Gastrocnemius medialis (tissue), 4 donors: ENCODE data around the gene SMYD3. TPM values are rescaled to one million over a fixed set of nuclear protein-coding genes. Genes with fewer than 3 reads are reported as not detected.

Experiments used
- ATAC-seq, 2 donors: fragments of 150-250 bp; one replicate each; pipeline ENCODE4 v1.9.1; 2016
- DNase-seq, 2 donors: peaks; one replicate each; pipeline ENCODE4 v3.0.0-alpha.2; 2019
- H3K27ac ChIP-seq, 4 donors: fragments of 200-600 bp; sonication (generic); 1 replicate in 1 of 4; 2 replicates in 3 of 4; pipeline ENCODE4 v1.5.1; 2016 to 2018; ENCODE audit warnings: mild to moderate bottlenecking in 2 of 4, moderate library complexity in 1 of 4
- H3K27me3 ChIP-seq, 3 donors: fragments of 200-600 bp; sonication (generic) in 2 of 3; 1 replicate in 1 of 3; 2 replicates in 2 of 3; pipeline versions ENCODE4 v1.5.1 to v1.6.0; 2016 to 2019; ENCODE audit warnings: mild to moderate bottlenecking in 1 of 3, moderate library complexity in 1 of 3
- H3K36me3 ChIP-seq, 2 donors: fragments of 200-600 bp; sonication (generic) in 1 of 2; one replicate each; pipeline ENCODE4 v1.5.1; 2017 to 2018
- H3K4me1 ChIP-seq, 2 donors: fragments of 200-600 bp; sonication (generic) in 1 of 2; one replicate each; pipeline ENCODE4 v1.5.1; 2016 to 2017; ENCODE audit warnings: mild to moderate bottlenecking in 2 of 2
- H3K4me3 ChIP-seq, 4 donors: fragments of 200-600 bp; sonication (generic) in 3 of 4; 1 replicate in 1 of 4; 2 replicates in 3 of 4; pipeline ENCODE4 v1.5.1; 2016 to 2019; ENCODE audit warnings: mild to moderate bottlenecking in 2 of 4
- H3K9me3 ChIP-seq, 3 donors: fragments of 200-600 bp; sonication (generic) in 2 of 3; 1 replicate in 1 of 3; 2 replicates in 2 of 3; pipeline ENCODE4 v1.5.1; 2016 to 2019
- CTCF ChIP-seq, 5 experiments: fragments of 450-650 bp in 3 of 5; fragments of 200-600 bp in 2 of 5; sonication (generic) in 2 of 5; IDR thresholded peaks in 4 of 5; conservative IDR thresholded peaks in 1 of 5; 1 replicate in 4 of 5; 2 replicates in 1 of 5; pipeline ENCODE4 v1.5.1; 2016 to 2019; ENCODE audit warnings: antibody characterized with exemption in 5 of 5, mild to moderate bottlenecking in 3 of 5, moderate library complexity in 3 of 5
- POLR2A ChIP-seq, 2 donors: fragments of 450-650 bp; IDR thresholded peaks; one replicate each; pipeline ENCODE4 v1.6.1; 2017; ENCODE audit warnings: antibody characterized with exemption in 2 of 2, mild to moderate bottlenecking in 2 of 2, moderate library complexity in 2 of 2
- in situ Hi-C, 4 donors: fragments of 200-750 bp; cut with MboI; loops; one replicate each; pipeline versions ENCODE4 v1.15.0 to v1.8.0; 2017; ENCODE audit warnings: low sequenced_read_pairs in 4 of 4
- intact Hi-C: fragments of 100-400 bp; cut with DNase I; formaldehyde crosslinking; loops from one replicate; pipeline ENCODE4 v1.15.1; 2023; ENCODE audit warnings: low total_unique reads
- total RNA-seq, 4 donors: library from RNA; depleted of rRNA; stranded (reverse); fragments of >200 nt; gene quantifications; one replicate each; pipeline versions ENCODE4 v1.1.0 to v1.2.3, GENCODE V29; 2016

Gene SMYD3
- total RNA-seq, 4 donors from 2014 or later = 4.4 to 10.3 (median 6.3) TPM

GRCh38 chr1:246134789-246135188 lies 372.3 kb downstream of the SMYD3 start:
- in situ Hi-C loops = no loop called here
- DNase-seq (no peak), ATAC-seq (no peak)
- Histone ChIP-seq H3K36me3 (no peaks in the 10 kb centered on the region), H3K27ac (no peak overlapping the region), H3K9me3 (no peaks in the 10 kb centered on the region), H3K4me1 (no peaks in the 10 kb centered on the region), H3K4me3 (no peak overlapping the region), H3K27me3 (no peaks in the 10 kb centered on the region)
- intact Hi-C loops = no loop called here
- TF ChIP-seq POLR2A (IDR thresholded peaks at IDR 0.05) = no peak
- TF ChIP-seq CTCF (IDR thresholded peaks at IDR 0.05 in 4 of 5, conservative IDR thresholded peaks at IDR 0.05 in 1 of 5) = no peak

- TF ChIP-seq CTCF (IDR thresholded peaks at IDR 0.05 in 4 of 5, conservative IDR thresholded peaks at IDR 0.05 in 1 of 5) (no peak), POLR2A (IDR thresholded peaks at IDR 0.05) (no peak)
- Histone ChIP-seq H3K4me3 (no peak overlapping the region), H3K27me3 (no peaks in the 10 kb centered on the region), H3K36me3 (no peaks in the 10 kb centered on the region), H3K4me1 (no peaks in the 10 kb centered on the region), H3K9me3 (no peaks in the 10 kb centered on the region), H3K27ac (no peak overlapping the region)
- no peak for DNase-seq
- intact Hi-C loops (no loop called here), in situ Hi-C loops (no loop called here)
- ATAC-seq = no peak
Observed at GRCh38 chr1:246131095-246131494, 376.0 kb downstream of the SMYD3 start.

GRCh38 chr1:246128494-246129069 lies 378.5 kb downstream of the SMYD3 start:
- H3K4me1 ChIP-seq = no peaks in the 10 kb centered on the region
- in situ Hi-C loops (no loop called here), intact Hi-C loops (no loop called here)
- DNase-seq (no peak), ATAC-seq (no peak)
- H3K27me3 ChIP-seq = no peaks in the 10 kb centered on the region
- no peak overlapping the region for H3K27ac ChIP-seq
- H3K4me3 ChIP-seq = no peak overlapping the region
- no peak for TF ChIP-seq CTCF (IDR thresholded peaks at IDR 0.05 in 4 of 5, conservative IDR thresholded peaks at IDR 0.05 in 1 of 5)
- no peak for TF ChIP-seq POLR2A (IDR thresholded peaks at IDR 0.05)
- no peaks in the 10 kb centered on the region for H3K36me3 ChIP-seq
- no peaks in the 10 kb centered on the region for H3K9me3 ChIP-seq

GRCh38 chr1:246126580-246126979 lies 380.5 kb downstream of the SMYD3 start:
- H3K4me3 ChIP-seq = no peak overlapping the region
- H3K4me1 ChIP-seq = no peaks in the 10 kb centered on the region
- TF ChIP-seq POLR2A (IDR thresholded peaks at IDR 0.05) = no peak
- no peak for TF ChIP-seq CTCF (IDR thresholded peaks at IDR 0.05 in 4 of 5, conservative IDR thresholded peaks at IDR 0.05 in 1 of 5)
- DNase-seq = no peak
- in situ Hi-C loops = no loop called here
- ATAC-seq = no peak
- H3K27ac ChIP-seq = no peak overlapping the region
- intact Hi-C loops = no loop called here
- no peaks in the 10 kb centered on the region for H3K9me3 ChIP-seq
- H3K36me3 ChIP-seq = no peaks in the 10 kb centered on the region
- no peaks in the 10 kb centered on the region for H3K27me3 ChIP-seq

- in situ Hi-C loops = no loop called here
- intact Hi-C loops = no loop called here
- no peaks in the 10 kb centered on the region for H3K36me3 ChIP-seq
- no peak overlapping the region for H3K27ac ChIP-seq
- H3K4me1 ChIP-seq = no peaks in the 10 kb centered on the region
- no peaks in the 10 kb centered on the region for H3K9me3 ChIP-seq
- no peaks in the 10 kb centered on the region for H3K27me3 ChIP-seq
- no peak overlapping the region for H3K4me3 ChIP-seq
- TF ChIP-seq CTCF (IDR thresholded peaks at IDR 0.05 in 4 of 5, conservative IDR thresholded peaks at IDR 0.05 in 1 of 5) = no peak
- TF ChIP-seq POLR2A (IDR thresholded peaks at IDR 0.05) = no peak
- no peak for DNase-seq
- no peak for ATAC-seq
Observed at GRCh38 chr1:246122071-246122470, 385.0 kb downstream of the SMYD3 start.
